ENCODE results near the gene USP10. TPM values are rescaled to one million over a fixed set of nuclear protein-coding genes. Genes with fewer than 3 reads are reported as not detected.

Gene USP10
- polyA plus RNA-seq: 66.5 TPM
- long read RNA-seq, donor 1, transcript USP10-201 (14 exons, 3,009 nt): major isoform, 7 of 12 reads
- long read RNA-seq, donor 1, partial matches to known transcripts: 5 of 12 reads
- long read RNA-seq, donor 1, other reads (novel, unspliced or antisense): 0 of 12 reads
- long read RNA-seq, donor 2, transcript USP10-201 (14 exons, 3,009 nt): major isoform, 9 of 63 reads
- long read RNA-seq, donor 2, partial matches to known transcripts: 52 of 63 reads
- long read RNA-seq, donor 2, other reads (novel, unspliced or antisense): 0 of 63 reads
- long read RNA-seq, donor 3: 0 reads
- long read RNA-seq, donor 4, partial matches to known transcripts: 0 of 2 reads
- long read RNA-seq, donor 4, other reads (novel, unspliced or antisense): 0 of 2 reads
- long read RNA-seq, donor 5, partial matches to known transcripts: 0 of 4 reads
- long read RNA-seq, donor 5, other reads (novel, unspliced or antisense): 0 of 4 reads
- long read RNA-seq, donor 6, transcript USP10-201 (14 exons, 3,009 nt): major isoform, 11 of 36 reads
- long read RNA-seq, donor 6, partial matches to known transcripts: 25 of 36 reads
- long read RNA-seq, donor 6, other reads (novel, unspliced or antisense): 0 of 36 reads
- long read RNA-seq, donor 7, partial matches to known transcripts: 14 of 18 reads
- long read RNA-seq, donor 7, other reads (novel, unspliced or antisense): 0 of 18 reads
- long read RNA-seq, donor 8, transcript USP10-201 (14 exons, 3,009 nt): major isoform, 10 of 53 reads
- long read RNA-seq, donor 8, partial matches to known transcripts: 43 of 53 reads
- long read RNA-seq, donor 8, other reads (novel, unspliced or antisense): 0 of 53 reads
- long read RNA-seq, donor 9, partial matches to known transcripts: 15 of 16 reads
- long read RNA-seq, donor 9, other reads (novel, unspliced or antisense): 0 of 16 reads
- long read RNA-seq, donor 10, transcript USP10-201 (14 exons, 3,009 nt): major isoform, 11 of 27 reads
- long read RNA-seq, donor 10, partial matches to known transcripts: 16 of 27 reads
- long read RNA-seq, donor 10, other reads (novel, unspliced or antisense): 0 of 27 reads
- long read RNA-seq, donor 11, transcript USP10-201 (14 exons, 3,009 nt): major isoform, 5 of 27 reads
- long read RNA-seq, donor 11, partial matches to known transcripts: 21 of 27 reads
- long read RNA-seq, donor 11, other reads (novel, unspliced or antisense): 0 of 27 reads

DNA sequence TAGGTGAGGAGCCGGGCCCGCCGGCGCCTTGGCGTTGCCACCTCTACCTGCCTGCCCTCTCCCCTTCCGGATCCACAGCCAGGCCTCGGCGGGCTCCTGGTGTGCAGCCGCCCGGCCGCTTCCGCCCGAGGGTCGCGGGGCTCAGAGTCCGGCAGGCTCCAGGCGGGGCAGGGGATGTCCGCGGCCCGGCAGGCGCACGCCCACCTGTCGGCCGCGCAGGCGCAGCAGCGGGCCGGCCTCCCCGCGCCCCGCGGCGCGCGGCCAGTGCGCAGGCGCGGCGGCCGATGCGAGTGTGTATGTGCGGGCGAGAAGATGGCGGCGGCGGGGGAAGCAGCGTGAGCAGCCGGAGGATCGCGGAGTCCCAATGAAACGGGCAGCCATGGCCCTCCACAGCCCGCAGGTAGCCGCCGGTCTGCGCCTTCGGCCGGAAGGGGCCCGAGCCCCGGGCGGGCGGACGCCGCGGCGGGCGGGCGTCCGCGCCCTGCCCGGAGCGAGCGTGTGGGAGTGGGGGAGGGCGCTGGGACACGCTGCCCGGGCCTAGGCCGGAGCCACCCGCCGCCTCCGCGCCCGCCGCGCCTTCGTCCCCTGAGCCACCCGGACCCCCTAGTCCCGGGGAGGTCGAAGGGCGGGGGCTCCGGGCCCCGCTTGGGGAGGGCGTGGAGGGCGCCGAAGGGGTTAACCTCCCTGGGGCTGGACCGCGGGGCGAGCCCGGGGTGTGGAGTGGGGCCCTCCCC is at the start of gene USP10:
TSS of gene USP10 (plus strand) at position 289 of the 734 bp plus-strand sequence. CDS start at position 380, 91 bp downstream.
- no peaks in the 10 kb centered on the region for H3K27me3 ChIP-seq (ENCODE audit: control insufficient read depth, insufficient read depth, low read length)
- H3K9me3 ChIP-seq (ENCODE audit: control insufficient read depth, low read depth, low read length): no peaks in the 10 kb centered on the region
- no peaks in the 10 kb centered on the region for H3K36me3 ChIP-seq (ENCODE audit: control insufficient read depth, insufficient read depth, low read length)
- H3K4me3 ChIP-seq (ENCODE audit: low read length): peak within 1 kb of the TSS; percentile 65
- peak; percentile 81 to 92 for DNase-seq
- no CpG with 5 or more reads among the region's 97 CpGs for WGBS (ENCODE audit: insufficient coverage, low lambda C conversion rate)
- peak within 1 kb of the TSS; percentile 23 for H3K27ac ChIP-seq (ENCODE audit: low read length)
- H3K4me1 ChIP-seq (ENCODE audit: control insufficient read depth, insufficient read depth, low read length): peaks cover 4% of the 10 kb centered on the region

GRCh38 chr16:84650062-84650991 is 49.5 kb upstream of the USP10 start:
- Histone ChIP-seq H3K4me3 (ENCODE audit: low read length) (no peak overlapping the region), H3K27me3 (ENCODE audit: control insufficient read depth, insufficient read depth, low read length) (peaks cover 3% of the 10 kb centered on the region), H3K9me3 (ENCODE audit: control insufficient read depth, low read depth, low read length) (no peaks in the 10 kb centered on the region), H3K36me3 (ENCODE audit: control insufficient read depth, insufficient read depth, low read length) (peaks cover 37% of the 10 kb centered on the region), H3K4me1 (ENCODE audit: control insufficient read depth, insufficient read depth, low read length) (peaks cover 8% of the 10 kb centered on the region), H3K27ac (ENCODE audit: low read length) (no peak overlapping the region)
- DNase-seq: peak in 1 of 2 donors; percentile 11
- 84% methylated on average over 5 of the region's 20 CpGs for WGBS (ENCODE audit: insufficient coverage, low lambda C conversion rate)

DNA sequence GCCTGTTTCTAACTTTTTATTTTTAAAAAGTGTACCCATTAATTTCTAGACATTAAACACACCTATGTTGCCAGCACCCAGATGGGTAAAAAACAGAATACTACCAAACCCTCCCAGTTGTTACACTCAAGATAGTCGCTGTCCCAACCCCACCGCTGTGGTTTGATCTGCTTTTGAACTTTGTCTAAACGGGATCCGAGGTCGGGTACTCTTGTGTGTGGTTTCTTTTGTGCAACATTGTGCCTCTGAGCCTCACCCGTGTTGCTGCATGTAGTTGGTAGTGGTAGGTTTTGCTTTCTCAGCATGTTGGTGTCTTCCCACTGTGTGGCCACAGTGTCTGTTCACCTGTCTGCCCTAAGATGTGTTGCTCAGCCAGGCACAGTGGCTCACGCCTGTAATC is 47.2 kb upstream of the USP10 start:
- Histone ChIP-seq H3K4me3 (ENCODE audit: low read length) (no peak overlapping the region), H3K36me3 (ENCODE audit: control insufficient read depth, insufficient read depth, low read length) (peaks cover 46% of the 10 kb centered on the region), H3K9me3 (ENCODE audit: control insufficient read depth, low read depth, low read length) (peaks cover 8% of the 10 kb centered on the region), H3K27me3 (ENCODE audit: control insufficient read depth, insufficient read depth, low read length) (no peaks in the 10 kb centered on the region), H3K27ac (ENCODE audit: low read length) (no peak overlapping the region), H3K4me1 (ENCODE audit: control insufficient read depth, insufficient read depth, low read length) (peaks cover 6% of the 10 kb centered on the region)
- no CpG with 5 or more reads among the region's 7 CpGs for WGBS (ENCODE audit: insufficient coverage, low lambda C conversion rate)
- DNase-seq: no peak

DNA sequence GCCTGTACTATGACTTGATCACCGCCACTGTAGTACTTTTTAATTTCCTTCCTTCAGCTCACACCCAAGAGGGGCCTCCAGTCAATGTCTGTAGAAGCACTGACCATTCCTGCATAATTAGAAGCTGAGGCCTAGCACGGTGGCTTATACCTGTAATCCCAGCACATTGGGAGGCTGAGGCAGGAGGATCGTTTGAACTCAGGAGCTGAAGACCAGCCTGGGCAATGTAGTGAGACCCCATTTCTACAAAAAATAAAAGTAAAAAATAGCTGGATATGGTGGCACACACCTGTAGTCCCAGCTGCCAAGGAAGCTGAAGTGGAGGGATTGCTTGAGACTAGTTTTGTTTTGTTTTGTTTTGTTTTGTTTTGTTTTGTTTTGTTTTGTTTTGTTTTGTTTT is 45.6 kb upstream of the USP10 start:
- no CpG with 5 or more reads among the region's 3 CpGs for WGBS (ENCODE audit: insufficient coverage, low lambda C conversion rate)
- H3K4me3 ChIP-seq (ENCODE audit: low read length): no peak overlapping the region
- H3K27me3 ChIP-seq (ENCODE audit: control insufficient read depth, insufficient read depth, low read length): no peaks in the 10 kb centered on the region
- DNase-seq: no peak
- peaks cover 63% of the 10 kb centered on the region for H3K36me3 ChIP-seq (ENCODE audit: control insufficient read depth, insufficient read depth, low read length)
- peaks cover 9% of the 10 kb centered on the region for H3K9me3 ChIP-seq (ENCODE audit: control insufficient read depth, low read depth, low read length)
- no peak overlapping the region for H3K27ac ChIP-seq (ENCODE audit: low read length)
- H3K4me1 ChIP-seq (ENCODE audit: control insufficient read depth, insufficient read depth, low read length): peaks cover 2% of the 10 kb centered on the region

GRCh38 chr16:84654998-84655397 is 44.8 kb upstream of the USP10 start:
- H3K9me3 ChIP-seq (ENCODE audit: control insufficient read depth, low read depth, low read length): peaks cover 9% of the 10 kb centered on the region
- DNase-seq: no peak
- WGBS (ENCODE audit: insufficient coverage, low lambda C conversion rate): 100% methylated on average over 1 of the region's 6 CpGs
- H3K27me3 ChIP-seq (ENCODE audit: control insufficient read depth, insufficient read depth, low read length): no peaks in the 10 kb centered on the region
- no peak overlapping the region for H3K27ac ChIP-seq (ENCODE audit: low read length)
- peaks cover 2% of the 10 kb centered on the region for H3K4me1 ChIP-seq (ENCODE audit: control insufficient read depth, insufficient read depth, low read length)
- H3K36me3 ChIP-seq (ENCODE audit: control insufficient read depth, insufficient read depth, low read length): peaks cover 70% of the 10 kb centered on the region
- H3K4me3 ChIP-seq (ENCODE audit: low read length): no peak overlapping the region

DNA sequence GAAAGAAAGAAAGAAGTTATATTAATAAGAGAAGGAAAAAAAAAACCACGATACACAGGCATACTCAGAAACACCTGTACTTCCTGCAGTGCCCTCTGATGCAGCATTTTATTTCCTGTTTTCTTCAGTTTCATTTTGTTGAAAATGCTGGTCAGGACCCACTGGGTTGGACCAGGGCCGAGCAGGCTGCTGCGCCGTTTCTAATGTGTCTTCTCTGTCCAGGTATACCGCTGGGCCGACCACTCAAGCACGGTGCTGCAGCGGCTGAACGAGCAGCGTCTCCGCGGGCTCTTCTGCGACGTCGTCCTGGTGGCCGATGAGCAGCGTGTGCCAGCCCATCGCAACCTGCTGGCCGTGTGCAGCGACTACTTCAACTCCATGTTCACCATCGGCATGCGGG is 43.2 kb upstream of the USP10 start:
- no peak overlapping the region for H3K27ac ChIP-seq (ENCODE audit: low read length)
- no peaks in the 10 kb centered on the region for H3K27me3 ChIP-seq (ENCODE audit: control insufficient read depth, insufficient read depth, low read length)
- no peak overlapping the region for H3K4me3 ChIP-seq (ENCODE audit: low read length)
- H3K36me3 ChIP-seq (ENCODE audit: control insufficient read depth, insufficient read depth, low read length): peaks cover 76% of the 10 kb centered on the region
- H3K4me1 ChIP-seq (ENCODE audit: control insufficient read depth, insufficient read depth, low read length): no peaks in the 10 kb centered on the region
- WGBS (ENCODE audit: insufficient coverage, low lambda C conversion rate): no CpG with 5 or more reads among the region's 22 CpGs
- peaks cover 11% of the 10 kb centered on the region for H3K9me3 ChIP-seq (ENCODE audit: control insufficient read depth, low read depth, low read length)
- DNase-seq: no peak

GRCh38 chr16:84657229-84657837 is 42.5 kb upstream of the USP10 start:
- no peak overlapping the region for H3K4me3 ChIP-seq (ENCODE audit: low read length)
- WGBS (ENCODE audit: insufficient coverage, low lambda C conversion rate): no CpG with 5 or more reads among the region's 50 CpGs
- H3K4me1 ChIP-seq (ENCODE audit: control insufficient read depth, insufficient read depth, low read length): no peaks in the 10 kb centered on the region
- DNase-seq: no peak
- peaks cover 14% of the 10 kb centered on the region for H3K9me3 ChIP-seq (ENCODE audit: control insufficient read depth, low read depth, low read length)
- peaks cover 79% of the 10 kb centered on the region for H3K36me3 ChIP-seq (ENCODE audit: control insufficient read depth, insufficient read depth, low read length)
- no peak overlapping the region for H3K27ac ChIP-seq (ENCODE audit: low read length)
- H3K27me3 ChIP-seq (ENCODE audit: control insufficient read depth, insufficient read depth, low read length): no peaks in the 10 kb centered on the region

- Histone ChIP-seq H3K27ac (ENCODE audit: low read length) (no peak overlapping the region), H3K27me3 (ENCODE audit: control insufficient read depth, insufficient read depth, low read length) (no peaks in the 10 kb centered on the region), H3K9me3 (ENCODE audit: control insufficient read depth, low read depth, low read length) (peaks cover 14% of the 10 kb centered on the region), H3K4me3 (ENCODE audit: low read length) (no peak overlapping the region), H3K36me3 (ENCODE audit: control insufficient read depth, insufficient read depth, low read length) (peaks cover 82% of the 10 kb centered on the region), H3K4me1 (ENCODE audit: control insufficient read depth, insufficient read depth, low read length) (no peaks in the 10 kb centered on the region)
- no CpG with 5 or more reads among the region's 11 CpGs for WGBS (ENCODE audit: insufficient coverage, low lambda C conversion rate)
- DNase-seq: no peak
These were observed 41.1 kb upstream of the USP10 start for GRCh38 chr16:84658690-84659089.
